DOHH2 (cell line): ENCODE results near the gene ANK2.
A peak's percentile ranks its signal among the peaks of the same experiment; 100 is the strongest.

ENCODE experiments used
- H3F3A ChIP-seq: fragments of 200-600 bp; sonication (generic), shearing (Covaris generic); 2 replicates; pipeline ENCODE4 v1.6.0; 2016; ENCODE audit warnings: antibody characterized with exemption, mild to moderate bottlenecking; ENCODE audit not compliant: control insufficient read depth, insufficient read depth
- H3K27ac ChIP-seq: fragments of 200-600 bp; sonication (generic); 2 replicates; pipeline ENCODE4 v1.5.1; 2014; ENCODE audit warnings: low read depth, mild to moderate bottlenecking, low read length, moderate library complexity
- H3K27me3 ChIP-seq: fragments of 200-600 bp; sonication (generic); 2 replicates; pipeline ENCODE4 v1.6.1; 2014; ENCODE audit warnings: mild to moderate bottlenecking, low read length, mixed read lengths; ENCODE audit not compliant: control insufficient read depth
- H3K36me3 ChIP-seq: fragments of 200-600 bp; sonication (generic); 2 replicates; pipeline ENCODE4 v1.6.1; 2014; ENCODE audit warnings: mild to moderate bottlenecking, low read length, moderate library complexity, mixed read lengths; ENCODE audit not compliant: control insufficient read depth
- H3K4me1 ChIP-seq: fragments of 200-600 bp; sonication (generic); 2 replicates; pipeline ENCODE4 v1.6.1; 2014; ENCODE audit warnings: mild to moderate bottlenecking, low read length, mixed read lengths; ENCODE audit not compliant: control insufficient read depth
- H3K4me2 ChIP-seq: fragments of 200-600 bp; sonication (generic); 2 replicates; pipeline ENCODE4 v1.6.0; 2014; ENCODE audit warnings: mild to moderate bottlenecking, low read length, moderate library complexity
- H3K4me3 ChIP-seq: fragments of 200-600 bp; sonication (generic); 2 replicates; pipeline ENCODE4 v1.5.1; 2014; ENCODE audit warnings: mild to moderate bottlenecking, low read length, mixed read lengths
- H3K79me2 ChIP-seq: fragments of 200-600 bp; sonication (generic); 2 replicates; pipeline ENCODE4 v1.6.1; 2014; ENCODE audit warnings: mild to moderate bottlenecking, low read length, mixed read lengths; ENCODE audit not compliant: control insufficient read depth
- H3K9me2 ChIP-seq: fragments of 200-600 bp; sonication (generic); replicated peaks from 2 replicates; pipeline ENCODE4 v1.6.1; 2014; ENCODE audit warnings: mild to moderate bottlenecking, low read length, mixed read lengths; ENCODE audit not compliant: control insufficient read depth
- H3K9me3 ChIP-seq: fragments of 200-600 bp; sonication (generic); 2 replicates; pipeline ENCODE4 v1.6.1; 2014; ENCODE audit warnings: antibody characterized with exemption, low read length, mixed read lengths; ENCODE audit not compliant: control insufficient read depth, insufficient read depth
- H4K20me1 ChIP-seq: fragments of 200-600 bp; sonication (generic); 2 replicates; pipeline ENCODE4 v1.6.0; 2014; ENCODE audit warnings: low read depth, mild to moderate bottlenecking, antibody characterized with exemption, low read length, moderate library complexity; ENCODE audit not compliant: control insufficient read depth, insufficient read depth
- EZH2phosphoT487 ChIP-seq: fragments of 200-600 bp; sonication (generic); IDR thresholded peaks from 2 replicates; pipeline ENCODE4 v1.6.1; 2017; ENCODE audit warnings: borderline replicate concordance, mild to moderate bottlenecking, antibody characterized with exemption, low read length, moderate library complexity, mixed read lengths
- TF ChIP-seq, protein P1 (sequence below): fragments of 200-600 bp; sonication (generic); IDR thresholded peaks from one replicate; pipeline ENCODE4 v1.5.1; 2014; ENCODE audit warnings: antibody characterized with exemption, mild to moderate bottlenecking, low read depth, low read length; ENCODE audit not compliant: poor library complexity, severe bottlenecking

The ANK2 gene

DNA sequence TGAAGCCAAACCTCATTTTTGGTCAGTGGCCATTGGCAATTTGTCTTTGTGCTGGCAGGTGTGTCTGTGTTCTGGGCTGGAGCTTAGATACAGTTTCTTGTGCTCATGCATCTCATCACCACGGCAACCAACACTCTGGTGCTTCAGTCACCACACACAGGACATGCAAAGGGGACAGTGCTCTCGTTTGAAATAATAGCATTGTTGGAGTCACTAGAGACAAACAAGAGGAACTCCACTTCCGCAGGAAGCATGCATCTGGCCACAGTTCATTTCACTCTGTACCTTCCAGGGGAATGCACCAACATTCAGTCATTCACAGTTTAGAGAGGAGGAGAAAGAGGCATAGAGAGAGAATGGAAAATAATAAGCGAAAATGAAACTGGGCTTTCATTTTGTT lies 267.4 kb downstream of the ANK2 start:
- Histone ChIP-seq H3K9me3 (no peaks in the 10 kb centered on the region), H3K36me3 (no peaks in the 10 kb centered on the region), H3K27ac (no peak overlapping the region), H3K4me1 (peaks cover 13% of the 10 kb centered on the region), H3K27me3 (no peaks in the 10 kb centered on the region; the same call in 1 of the 2 replicates), H3K4me2 (peak overlapping the region; percentile 27), H3K9me2 (no peaks in the 10 kb centered on the region), H3K79me2 (no peaks in the 10 kb centered on the region), H3K4me3 (0 out of 2 replicates have a peak overlapping the region, but pooled peaks have one; percentile 4), H3F3A (no peaks in the 10 kb centered on the region), H4K20me1 (no peaks in the 10 kb centered on the region)
- TF ChIP-seq, protein P1, sequence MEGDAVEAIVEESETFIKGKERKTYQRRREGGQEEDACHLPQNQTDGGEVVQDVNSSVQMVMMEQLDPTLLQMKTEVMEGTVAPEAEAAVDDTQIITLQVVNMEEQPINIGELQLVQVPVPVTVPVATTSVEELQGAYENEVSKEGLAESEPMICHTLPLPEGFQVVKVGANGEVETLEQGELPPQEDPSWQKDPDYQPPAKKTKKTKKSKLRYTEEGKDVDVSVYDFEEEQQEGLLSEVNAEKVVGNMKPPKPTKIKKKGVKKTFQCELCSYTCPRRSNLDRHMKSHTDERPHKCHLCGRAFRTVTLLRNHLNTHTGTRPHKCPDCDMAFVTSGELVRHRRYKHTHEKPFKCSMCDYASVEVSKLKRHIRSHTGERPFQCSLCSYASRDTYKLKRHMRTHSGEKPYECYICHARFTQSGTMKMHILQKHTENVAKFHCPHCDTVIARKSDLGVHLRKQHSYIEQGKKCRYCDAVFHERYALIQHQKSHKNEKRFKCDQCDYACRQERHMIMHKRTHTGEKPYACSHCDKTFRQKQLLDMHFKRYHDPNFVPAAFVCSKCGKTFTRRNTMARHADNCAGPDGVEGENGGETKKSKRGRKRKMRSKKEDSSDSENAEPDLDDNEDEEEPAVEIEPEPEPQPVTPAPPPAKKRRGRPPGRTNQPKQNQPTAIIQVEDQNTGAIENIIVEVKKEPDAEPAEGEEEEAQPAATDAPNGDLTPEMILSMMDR: no peak
- TF ChIP-seq EZH2phosphoT487: no peak

DNA sequence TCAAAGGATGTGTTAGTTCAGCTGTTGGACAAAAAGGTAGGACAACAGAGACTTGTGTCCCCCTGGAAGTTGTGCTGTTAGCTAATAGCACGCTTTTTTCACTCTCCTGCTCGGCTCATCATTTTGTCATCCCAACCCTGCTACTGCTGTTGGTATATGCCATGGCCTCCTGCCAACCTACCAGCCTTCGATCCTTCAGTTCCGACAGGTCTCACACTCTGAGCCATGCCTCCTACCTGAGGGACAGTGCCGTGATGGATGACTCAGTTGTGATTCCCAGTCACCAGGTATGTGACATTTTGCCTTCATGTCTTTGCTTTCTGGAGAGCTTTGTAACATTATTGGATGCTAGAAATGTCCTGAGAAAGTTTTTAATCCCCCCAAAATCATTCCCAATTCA lies 268.1 kb downstream of the ANK2 start:
- Histone ChIP-seq H3K9me2 (no peaks in the 10 kb centered on the region), H3K4me3 (0 out of 2 replicates have a peak overlapping the region, but pooled peaks have one; percentile 4), H3K9me3 (no peaks in the 10 kb centered on the region), H3K27ac (no peak overlapping the region), H3K27me3 (no peaks in the 10 kb centered on the region; the same call in 1 of the 2 replicates), H4K20me1 (no peaks in the 10 kb centered on the region), H3K4me2 (peak overlapping the region; percentile 27), H3K36me3 (no peaks in the 10 kb centered on the region), H3K79me2 (no peaks in the 10 kb centered on the region), H3F3A (no peaks in the 10 kb centered on the region), H3K4me1 (peaks cover 13% of the 10 kb centered on the region)
- TF ChIP-seq EZH2phosphoT487: no peak
- TF ChIP-seq, protein P1: no peak

DNA sequence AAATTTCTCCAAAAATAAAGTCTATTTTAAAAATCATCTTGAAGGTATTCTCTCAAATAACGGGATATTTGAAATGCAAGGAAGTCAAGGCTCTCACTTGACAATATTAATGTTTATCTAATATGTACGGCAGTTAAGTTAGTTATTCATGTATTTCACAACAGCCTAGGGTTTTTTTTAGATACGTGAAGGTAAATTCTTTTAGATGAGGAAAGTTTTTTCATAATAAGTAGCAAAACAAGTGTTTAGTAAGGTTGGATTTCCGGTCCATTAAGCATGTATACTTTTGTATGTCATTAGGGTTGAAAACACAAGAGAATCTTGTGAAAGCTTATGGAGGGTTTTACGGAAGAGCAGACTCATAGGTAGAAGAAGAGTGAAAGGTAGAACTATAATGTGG lies 273.3 kb downstream of the ANK2 start:
- Histone ChIP-seq H3F3A (no peaks in the 10 kb centered on the region), H3K4me2 (no peak overlapping the region), H3K9me3 (no peaks in the 10 kb centered on the region), H3K36me3 (no peaks in the 10 kb centered on the region), H3K4me3 (no peak overlapping the region), H3K27me3 (0 out of 2 replicates have a peak, but pooled peaks cover 3% of the 10 kb centered on the region), H3K4me1 (peaks cover 5% of the 10 kb centered on the region), H3K27ac (no peak overlapping the region), H3K79me2 (no peaks in the 10 kb centered on the region), H3K9me2 (no peaks in the 10 kb centered on the region), H4K20me1 (no peaks in the 10 kb centered on the region)
- TF ChIP-seq, protein P1: no peak
- TF ChIP-seq EZH2phosphoT487: no peak
